Stimulated activated naive B cell treated with anti-CD40 and anti-IgM and Interleukin-4, amounts not matched to agents 10 μg/mL and 1 μg/mL and 100 μg/mL, for 72 hours (primary cell): ENCODE data around the gene TMEM101.
"Not testable (repeated sequence)": the region's sequence is repeated elsewhere in the genome, so short reads cannot be mapped to it uniquely, and the experiment has no call there.

Source experiments
- ATAC-seq, 2 donors: fragments of 150-1000 bp; cut with Tn5 transposase; replicated peaks; 2 replicates each; pipeline ENCODE4 v1.10.0; 2021; ENCODE audit warnings: moderate library complexity in 1 of 2
- DNase-seq: peaks from one replicate; pipeline ENCODE4 v3.0.0; 2021
- H3K27ac Mint-ChIP-seq: one replicate; pipeline ENCODE4 v1.8.0; 2022; ENCODE audit warnings: mild to moderate bottlenecking, mixed read lengths
- H3K27me3 Mint-ChIP-seq, 2 donors: one replicate each; pipeline ENCODE4 v1.8.0; 2022; ENCODE audit warnings: mixed read lengths in 2 of 2
- H3K36me3 Mint-ChIP-seq, 2 donors: one replicate each; pipeline ENCODE4 v1.8.0; 2022; ENCODE audit warnings: mixed read lengths in 2 of 2, mild to moderate bottlenecking in 1 of 2
- H3K4me1 Mint-ChIP-seq, 2 donors: one replicate each; pipeline ENCODE4 v1.8.0; 2022; ENCODE audit warnings: mixed read lengths in 2 of 2, mild to moderate bottlenecking in 1 of 2
- H3K4me3 Mint-ChIP-seq, 2 donors: one replicate each; pipeline ENCODE4 v1.8.0; 2022; ENCODE audit warnings: mild to moderate bottlenecking in 2 of 2, mixed read lengths in 2 of 2, moderate library complexity in 1 of 2
- H3K9me3 Mint-ChIP-seq, 2 donors: one replicate each; pipeline ENCODE4 v1.8.0; 2022; ENCODE audit warnings: mixed read lengths in 2 of 2, mild to moderate bottlenecking in 1 of 2

TMEM101 gene

DNA sequence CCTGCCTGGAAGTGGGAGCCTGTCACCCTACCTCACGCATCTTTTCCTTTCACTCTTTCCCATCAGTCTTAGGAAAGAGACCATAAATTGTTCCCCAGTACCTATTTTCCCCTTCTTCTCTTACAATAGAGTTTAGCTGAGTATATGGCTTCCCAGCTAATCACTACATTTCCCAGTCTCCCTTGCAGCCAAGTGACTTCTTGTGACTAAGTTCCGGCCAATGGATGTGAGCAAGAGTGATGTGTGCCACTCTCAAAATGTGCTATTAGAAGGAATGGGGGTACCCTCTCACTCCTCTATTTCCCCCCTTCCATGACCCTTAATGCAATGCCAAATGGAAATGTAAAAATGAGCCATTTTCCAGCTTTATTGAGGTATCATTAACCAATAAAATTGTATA is 52.8 kb downstream of the TMEM101 start:
- no peaks in the 10 kb centered on the region for H3K9me3 Mint-ChIP-seq
- H3K27me3 Mint-ChIP-seq = peaks cover 25 to 45% of the 10 kb centered on the region in 2 donors
- H3K4me3 Mint-ChIP-seq = no peak overlapping the region
- ATAC-seq (no peak), DNase-seq (no peak)
- no peaks in the 10 kb centered on the region for H3K4me1 Mint-ChIP-seq
- no peaks in the 10 kb centered on the region for H3K36me3 Mint-ChIP-seq
- no peak overlapping the region for H3K27ac Mint-ChIP-seq

DNA sequence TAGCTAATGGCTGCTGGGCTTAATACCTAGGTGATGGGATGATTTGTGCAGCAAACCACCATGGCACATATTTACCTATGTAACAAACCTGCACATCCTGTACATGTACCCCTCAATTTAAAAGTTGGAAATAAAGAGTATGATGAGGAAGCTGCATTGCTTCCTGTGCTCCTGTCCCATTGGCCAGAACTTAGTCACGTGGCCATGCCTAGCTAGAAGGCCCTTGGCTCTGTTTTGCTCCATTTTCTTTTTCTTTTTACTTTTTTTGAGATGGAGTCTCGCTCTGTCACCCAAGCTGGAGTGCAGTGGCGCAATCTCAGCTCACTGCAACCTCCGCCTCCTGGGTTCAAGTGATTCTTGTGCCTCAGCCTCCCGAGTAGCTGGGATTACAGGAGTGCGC is 53.5 kb downstream of the TMEM101 start:
- H3K27me3 Mint-ChIP-seq = peaks cover 19 to 47% of the 10 kb centered on the region in 2 donors
- H3K36me3 Mint-ChIP-seq, DNase-seq, H3K9me3 Mint-ChIP-seq, H3K4me3 Mint-ChIP-seq, ATAC-seq, H3K27ac Mint-ChIP-seq, H3K4me1 Mint-ChIP-seq: not testable (repeated sequence)
